NT2/D1 (cell line): Measurements from ENCODE around the gene B4GALNT4.

ENCODE experiments used
- DNase-seq: peaks from one replicate; pipeline ENCODE4 v3.0.0-alpha.2; 2011; ENCODE audit warnings: low read depth, low spot score
- H3K27me3 ChIP-seq: 2 replicates; pipeline ENCODE4 v1.6.0; 2011; ENCODE audit warnings: mild to moderate bottlenecking; ENCODE audit not compliant: insufficient read length, insufficient read depth
- H3K36me3 ChIP-seq: 2 replicates; pipeline ENCODE4 v1.6.1; 2011; ENCODE audit warnings: mild to moderate bottlenecking, low read length, mixed read lengths; ENCODE audit not compliant: insufficient read depth, insufficient read length
- H3K4me1 ChIP-seq: 2 replicates; pipeline ENCODE4 v1.5.1; 2011; ENCODE audit not compliant: insufficient read depth, insufficient read length
- H3K4me3 ChIP-seq: 2 replicates; pipeline ENCODE4 v1.5.1; 2011; ENCODE audit warnings: low read depth; ENCODE audit not compliant: insufficient read length
- H3K9ac ChIP-seq: 2 replicates; pipeline ENCODE4 v1.6.0; 2011; ENCODE audit warnings: low read depth; ENCODE audit not compliant: insufficient read length
- H3K9me3 ChIP-seq: 2 replicates; pipeline ENCODE4 v1.5.1; 2011; ENCODE audit warnings: mild to moderate bottlenecking, low read length; ENCODE audit not compliant: insufficient read depth
- SUZ12 ChIP-seq: IDR thresholded peaks from 2 replicates; pipeline ENCODE4 v1.6.1; 2011; ENCODE audit not compliant: insufficient read length, insufficient read depth; ENCODE audit errors: extremely low read depth
- YY1 ChIP-seq: IDR thresholded peaks from 2 replicates; pipeline ENCODE4 v1.6.1; 2011; ENCODE audit not compliant: insufficient read length, insufficient read depth
- ZNF274 ChIP-seq: IDR thresholded peaks from 2 replicates; pipeline ENCODE4 v1.6.1; 2011; ENCODE audit warnings: mild to moderate bottlenecking, low read depth, low read length

The B4GALNT4 gene

GRCh38 chr11:371716-372590 lies 2.7 kb downstream of the B4GALNT4 start:
- Histone ChIP-seq H3K9ac (peak overlapping the region; percentile 2), H3K9me3 (no peaks in the 10 kb centered on the region; the same call in 1 of the 2 replicates), H3K27me3 (peaks cover 7% of the 10 kb centered on the region), H3K4me1 (peaks cover 37% of the 10 kb centered on the region), H3K36me3 (peaks cover 24% of the 10 kb centered on the region), H3K4me3 (no peak overlapping the region)
- TF ChIP-seq YY1 = no peak
- TF ChIP-seq ZNF274 = no peak
- no peak for TF ChIP-seq SUZ12
- DNase-seq = no peak

GRCh38 chr11:372809-373715 lies 3.8 kb downstream of the B4GALNT4 start:
- Histone ChIP-seq H3K4me1 (peaks cover 31% of the 10 kb centered on the region), H3K4me3 (no peak overlapping the region), H3K9me3 (no peaks in the 10 kb centered on the region), H3K36me3 (peaks cover 34% of the 10 kb centered on the region), H3K27me3 (no peaks in the 10 kb centered on the region), H3K9ac (no peak overlapping the region)
- TF ChIP-seq YY1 (no peak), SUZ12 (no peak), ZNF274 (no peak)
- DNase-seq = no peak

GRCh38 chr11:373716-374551 lies 4.6 kb downstream of the B4GALNT4 start:
- Histone ChIP-seq H3K36me3 (peaks cover 40% of the 10 kb centered on the region), H3K4me1 (peaks cover 24% of the 10 kb centered on the region), H3K4me3 (no peak overlapping the region), H3K9me3 (no peaks in the 10 kb centered on the region), H3K27me3 (no peaks in the 10 kb centered on the region), H3K9ac (peak overlapping the region; percentile 57)
- no peak for DNase-seq
- TF ChIP-seq YY1 (no peak), ZNF274 (no peak), SUZ12 (no peak)

GRCh38 chr11:375065-376025 lies 6.0 kb downstream of the B4GALNT4 start:
- Histone ChIP-seq H3K9ac (no peak overlapping the region), H3K4me1 (peaks cover 22% of the 10 kb centered on the region), H3K27me3 (no peaks in the 10 kb centered on the region), H3K36me3 (peaks cover 54% of the 10 kb centered on the region), H3K9me3 (no peaks in the 10 kb centered on the region), H3K4me3 (no peak overlapping the region)
- no peak for DNase-seq
- TF ChIP-seq YY1 (no peak), ZNF274 (no peak), SUZ12 (no peak)

- H3K36me3 ChIP-seq = peaks cover 60% of the 10 kb centered on the region
- peaks cover 13% of the 10 kb centered on the region for H3K4me1 ChIP-seq
- H3K9me3 ChIP-seq = no peaks in the 10 kb centered on the region
- no peak for TF ChIP-seq SUZ12
- TF ChIP-seq ZNF274 = no peak
- no peak for TF ChIP-seq YY1
- H3K27me3 ChIP-seq = no peaks in the 10 kb centered on the region
- DNase-seq = no peak
- no peak overlapping the region for H3K9ac ChIP-seq
- H3K4me3 ChIP-seq = no peak overlapping the region
Observed at GRCh38 chr11:376531-377173, 7.4 kb downstream of the B4GALNT4 start.
